ENCODE data around the gene IFT52. TPM values are rescaled to one million over a fixed set of nuclear protein-coding genes. Genes with fewer than 3 reads are reported as not detected.
"Not testable (repeated sequence)": the region's sequence is repeated elsewhere in the genome, so short reads cannot be mapped to it uniquely, and the experiment has no call there.

Gene IFT52
- total RNA-seq, 2 donors from 2014 or later = 26.7 to 30.1 TPM

DNA sequence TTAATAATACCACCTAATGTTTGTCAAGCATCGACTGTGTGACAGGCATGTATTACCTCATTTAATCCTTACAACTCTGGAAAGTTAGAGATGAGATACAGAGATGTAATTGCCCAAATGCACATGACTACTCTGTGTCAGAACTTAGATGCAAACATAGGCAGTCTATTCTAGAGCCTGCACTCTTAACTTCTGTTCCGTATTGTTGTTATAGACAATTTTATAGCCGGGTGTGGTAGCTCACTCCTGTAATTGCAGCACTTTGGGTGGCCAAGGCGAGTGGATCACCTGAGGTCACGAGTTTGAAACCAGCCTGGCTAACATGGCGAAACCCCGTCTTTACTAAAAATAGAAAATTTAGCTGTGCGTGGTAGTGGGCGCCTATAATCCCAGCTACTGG, 15.0 kb downstream of the IFT52 start:
- no peak for DNase-seq (ENCODE audit: low spot score)
- intact Hi-C loops (cut with DNase I) = no loop called here

DNA sequence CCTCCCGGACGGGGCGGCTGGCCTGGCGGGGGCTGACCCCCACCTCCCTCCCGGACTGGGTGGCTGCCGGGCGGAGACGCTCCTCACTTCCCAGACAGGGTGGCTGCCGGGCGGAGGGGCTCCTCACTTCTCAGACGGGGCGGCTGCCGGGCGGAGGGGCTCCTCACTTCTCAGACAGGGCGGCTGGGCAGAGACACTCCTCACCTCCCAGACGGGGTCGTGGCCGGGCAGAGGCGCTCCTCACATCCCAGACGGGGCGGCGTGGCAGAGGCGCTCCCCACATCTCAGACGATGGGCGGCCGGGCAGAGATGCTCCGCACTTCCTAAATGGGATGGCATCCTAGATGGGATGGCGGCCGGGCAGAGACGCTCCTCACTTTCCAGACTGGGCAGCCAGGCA, 16.5 kb downstream of the IFT52 start:
- DNase-seq (ENCODE audit: low spot score); intact Hi-C loops (cut with DNase I): not testable (repeated sequence)

GRCh38 chr20:43631598-43631997, 40.9 kb downstream of the IFT52 start:
- no peak for DNase-seq (ENCODE audit: low spot score)
- intact Hi-C loops (cut with DNase I) = no loop called here

DNA sequence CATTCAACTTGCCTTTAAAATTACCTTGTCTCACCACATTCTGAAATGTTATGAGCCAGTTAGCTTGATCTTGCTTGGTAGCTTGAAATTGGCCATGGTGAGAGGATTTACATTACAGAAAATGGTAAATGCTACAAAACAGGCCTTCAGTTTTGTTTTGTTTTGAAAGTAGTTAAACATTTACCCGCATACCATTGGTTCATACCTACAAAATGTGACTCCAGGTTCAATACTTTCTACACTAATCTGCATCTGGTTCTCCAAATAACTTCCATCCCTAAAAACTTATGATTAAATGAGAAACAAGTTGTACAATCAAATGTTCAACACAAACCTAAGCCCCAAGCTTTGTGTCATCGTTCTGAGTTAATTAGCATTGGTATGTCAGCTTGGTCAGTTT, 45.7 kb downstream of the IFT52 start:
- no peak for DNase-seq (ENCODE audit: low spot score)
- intact Hi-C loops (cut with DNase I) = no loop called here

DNA sequence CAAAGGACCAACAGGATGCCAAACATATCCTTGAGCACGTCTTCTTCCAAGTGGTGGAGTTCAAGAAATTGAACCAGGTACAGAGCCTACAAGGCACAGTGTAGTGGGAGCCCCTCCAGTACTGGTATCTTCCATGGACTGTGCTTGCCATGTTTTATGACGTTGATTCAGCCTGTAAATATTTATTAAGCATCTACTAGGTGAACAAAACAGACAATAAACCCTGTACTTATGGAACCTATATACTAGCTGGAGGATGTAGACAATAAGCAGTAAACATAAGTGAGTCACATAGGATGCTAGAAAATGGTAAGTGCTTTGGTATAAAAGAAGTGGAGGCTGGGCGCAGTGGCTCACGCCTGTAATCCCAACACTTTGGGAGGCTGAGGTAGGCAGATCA, 51.8 kb downstream of the IFT52 start:
- DNase-seq (ENCODE audit: low spot score) = no peak
- intact Hi-C loops (cut with DNase I) = no loop called here

- intact Hi-C loops (cut with DNase I) = no loop called here
- DNase-seq (ENCODE audit: low spot score) = no peak
Observed at GRCh38 chr20:43650997-43651525, 60.3 kb downstream of the IFT52 start.

- intact Hi-C loops (cut with DNase I) = not testable (repeated sequence)
- DNase-seq (ENCODE audit: low spot score) = peak; percentile 26
Observed at GRCh38 chr20:43651650-43652184, 61.0 kb downstream of the IFT52 start.

GRCh38 chr20:43653966-43654365, 63.2 kb downstream of the IFT52 start:
- intact Hi-C loops (cut with DNase I) = no loop called here
- DNase-seq (ENCODE audit: low spot score) = peak; percentile 1

GRCh38 chr20:43655176-43655575, 64.4 kb downstream of the IFT52 start:
- peak; percentile 2 for DNase-seq (ENCODE audit: low spot score)
- intact Hi-C loops (cut with DNase I) = not testable (repeated sequence)

DNA sequence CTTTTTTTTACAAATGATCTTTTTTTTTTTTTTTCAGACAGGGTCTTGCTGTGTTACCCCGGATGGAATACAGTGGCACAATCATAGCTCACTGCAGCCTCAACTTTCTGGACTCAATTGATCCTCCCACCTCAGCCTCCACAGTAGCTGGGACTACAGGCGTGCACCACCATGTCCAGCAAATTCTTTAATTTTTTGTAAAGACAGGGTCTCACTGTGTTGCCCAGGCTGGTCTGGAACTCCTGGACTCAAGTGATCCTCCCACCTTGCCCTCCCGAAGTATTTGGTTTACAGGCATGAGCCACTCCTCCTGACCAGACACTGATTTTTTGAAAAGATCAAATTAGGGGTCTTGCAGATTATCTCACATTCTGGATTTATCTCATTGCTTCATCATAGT, 65.2 kb downstream of the IFT52 start:
- peak; percentile 5 for DNase-seq (ENCODE audit: low spot score)
- intact Hi-C loops (cut with DNase I) = no loop called here

DNA sequence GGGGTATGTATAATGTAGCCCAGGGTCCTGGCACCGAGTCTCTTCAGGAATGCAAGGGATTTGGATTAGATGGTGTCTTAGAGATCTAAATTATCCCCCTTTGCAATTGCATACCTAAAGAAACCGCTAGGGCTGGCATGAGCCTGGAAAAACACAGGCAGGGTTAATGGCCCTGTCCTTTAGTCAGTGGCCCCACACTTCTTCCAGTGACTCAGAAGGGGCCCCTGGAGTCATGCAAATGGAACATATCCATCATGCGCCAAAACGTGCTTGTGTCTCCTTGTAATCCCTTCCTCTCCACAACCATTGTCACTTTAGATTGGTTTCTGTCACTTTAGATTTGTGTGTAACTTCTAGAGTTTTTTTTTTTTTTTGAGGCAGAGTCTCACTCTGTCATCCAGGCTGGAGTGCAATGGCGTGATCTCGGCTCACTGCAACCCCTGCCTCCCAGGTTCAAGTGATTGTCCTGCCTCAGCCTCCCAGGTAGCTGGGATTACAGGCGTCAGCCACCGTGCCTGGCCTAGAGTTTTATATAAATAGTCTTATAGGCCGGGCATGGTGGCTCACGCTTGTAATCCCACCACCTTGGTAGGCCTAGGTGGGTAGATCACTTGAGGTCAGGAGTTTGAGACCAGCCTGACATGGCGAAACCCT, 67.5 kb downstream of the IFT52 start:
- intact Hi-C loops (cut with DNase I) = no loop called here
- DNase-seq (ENCODE audit: low spot score) = peak; percentile 50

DNA sequence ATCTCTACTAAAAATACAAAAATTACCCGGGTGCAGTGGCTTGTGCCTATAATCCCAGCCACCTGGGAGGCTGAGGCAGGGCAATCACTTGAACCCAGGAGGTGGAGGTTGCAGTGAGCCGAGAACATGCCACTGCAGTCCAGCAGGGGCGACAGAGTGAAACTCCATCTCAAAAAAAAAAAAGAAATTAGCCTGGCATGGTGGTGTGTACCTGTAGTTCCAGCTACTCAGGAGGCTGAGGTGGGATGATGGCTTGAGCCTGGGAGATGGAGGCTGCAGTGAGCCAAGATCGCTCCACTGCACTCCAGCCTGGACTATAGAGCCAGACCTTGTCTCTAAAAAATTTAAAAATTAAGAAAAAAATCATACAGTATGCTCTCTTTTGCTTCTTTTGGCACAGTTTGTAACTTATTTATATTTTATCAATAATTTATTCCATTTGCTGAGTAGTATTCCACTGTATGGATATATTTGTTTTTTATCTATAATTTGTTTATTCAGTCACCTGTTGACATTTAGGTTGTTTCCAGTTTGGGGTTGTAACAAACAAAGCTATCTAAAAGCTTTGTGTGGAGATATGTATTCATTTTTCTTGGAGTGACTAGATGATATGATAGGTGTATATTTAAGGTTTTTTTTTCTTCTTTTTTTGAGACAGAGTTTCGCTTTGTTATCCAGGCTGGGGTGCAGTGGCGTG, 68.1 kb downstream of the IFT52 start:
- DNase-seq (ENCODE audit: low spot score) = peak; percentile 23
- intact Hi-C loops (cut with DNase I) = no loop called here

DNA sequence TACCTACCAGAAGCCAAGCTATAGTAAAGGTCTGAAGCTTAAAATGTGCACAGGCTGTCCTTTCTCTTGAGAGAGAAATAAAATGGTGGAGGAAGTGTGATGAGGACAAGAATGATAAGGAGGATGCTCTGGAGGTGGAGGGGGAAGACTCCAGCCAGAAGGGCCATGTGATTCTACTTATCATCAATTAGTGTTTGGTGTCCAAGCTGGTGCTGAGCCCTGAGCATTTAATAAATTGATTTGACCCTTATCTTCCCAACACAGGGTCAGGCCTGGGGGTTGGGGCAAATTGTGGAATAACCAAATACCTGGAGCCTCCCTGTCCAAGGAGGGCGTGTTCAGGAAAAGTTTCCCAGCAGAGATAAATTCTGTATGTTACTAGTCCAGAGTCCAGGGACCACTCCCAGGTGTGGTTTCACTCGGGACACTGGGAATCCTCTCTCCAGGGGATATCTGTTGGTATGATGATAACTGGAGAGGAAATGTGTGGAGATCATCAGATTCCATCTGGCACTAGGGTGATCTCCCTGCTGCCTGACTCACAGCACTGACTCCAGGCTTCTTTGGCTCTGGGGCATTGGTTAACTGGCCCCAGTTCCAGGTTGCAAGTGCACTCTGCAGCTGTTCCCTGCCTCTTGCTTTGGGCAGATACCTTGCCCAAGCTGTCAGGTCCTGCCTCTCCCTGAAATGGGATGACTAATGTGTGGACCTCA, 72.4 kb downstream of the IFT52 start:
- peak; percentile 36 for DNase-seq (ENCODE audit: low spot score)
- intact Hi-C loops (cut with DNase I) = no loop called here

DNA sequence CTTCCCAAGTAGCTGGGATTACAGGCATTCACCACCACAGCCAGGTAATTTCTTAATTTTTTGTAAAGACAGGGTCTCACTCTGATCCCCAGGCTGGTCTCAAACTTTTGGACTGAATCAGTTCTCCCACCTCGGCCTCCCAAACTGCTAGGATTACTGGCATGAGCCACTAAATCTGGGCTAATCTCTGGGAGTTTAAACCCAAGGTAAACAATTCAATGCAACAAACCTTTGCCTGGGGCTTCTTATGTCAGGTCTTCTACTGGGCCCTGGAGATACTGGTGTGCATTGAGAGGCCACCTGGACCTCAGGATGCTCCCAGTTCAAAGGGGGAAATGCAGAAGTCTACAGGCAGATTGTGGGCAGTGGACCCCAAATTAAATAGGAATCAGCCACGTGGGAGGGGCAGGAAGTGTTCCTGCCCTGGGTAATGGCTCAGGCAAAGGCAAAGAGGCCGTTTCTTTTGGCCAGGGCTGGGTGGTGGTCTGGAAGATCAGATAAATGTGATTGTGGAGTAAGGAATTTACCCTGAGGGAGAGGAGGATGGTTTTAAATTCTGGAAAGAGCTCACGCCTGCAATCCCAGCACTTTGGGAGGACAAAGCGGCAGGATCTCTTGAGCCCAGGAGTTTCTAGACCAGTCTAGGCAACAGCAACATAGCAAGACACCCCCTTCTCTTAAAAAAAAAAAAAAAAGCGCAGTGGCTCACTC, 74.9 kb downstream of the IFT52 start:
- DNase-seq (ENCODE audit: low spot score) = peak; percentile 23
- intact Hi-C loops (cut with DNase I) = loop anchor here in 1 of 2 donors (5.0 kb wide), 1 partner anchor 52 kb away; no protein-coding TSS in a partner anchor

DNA sequence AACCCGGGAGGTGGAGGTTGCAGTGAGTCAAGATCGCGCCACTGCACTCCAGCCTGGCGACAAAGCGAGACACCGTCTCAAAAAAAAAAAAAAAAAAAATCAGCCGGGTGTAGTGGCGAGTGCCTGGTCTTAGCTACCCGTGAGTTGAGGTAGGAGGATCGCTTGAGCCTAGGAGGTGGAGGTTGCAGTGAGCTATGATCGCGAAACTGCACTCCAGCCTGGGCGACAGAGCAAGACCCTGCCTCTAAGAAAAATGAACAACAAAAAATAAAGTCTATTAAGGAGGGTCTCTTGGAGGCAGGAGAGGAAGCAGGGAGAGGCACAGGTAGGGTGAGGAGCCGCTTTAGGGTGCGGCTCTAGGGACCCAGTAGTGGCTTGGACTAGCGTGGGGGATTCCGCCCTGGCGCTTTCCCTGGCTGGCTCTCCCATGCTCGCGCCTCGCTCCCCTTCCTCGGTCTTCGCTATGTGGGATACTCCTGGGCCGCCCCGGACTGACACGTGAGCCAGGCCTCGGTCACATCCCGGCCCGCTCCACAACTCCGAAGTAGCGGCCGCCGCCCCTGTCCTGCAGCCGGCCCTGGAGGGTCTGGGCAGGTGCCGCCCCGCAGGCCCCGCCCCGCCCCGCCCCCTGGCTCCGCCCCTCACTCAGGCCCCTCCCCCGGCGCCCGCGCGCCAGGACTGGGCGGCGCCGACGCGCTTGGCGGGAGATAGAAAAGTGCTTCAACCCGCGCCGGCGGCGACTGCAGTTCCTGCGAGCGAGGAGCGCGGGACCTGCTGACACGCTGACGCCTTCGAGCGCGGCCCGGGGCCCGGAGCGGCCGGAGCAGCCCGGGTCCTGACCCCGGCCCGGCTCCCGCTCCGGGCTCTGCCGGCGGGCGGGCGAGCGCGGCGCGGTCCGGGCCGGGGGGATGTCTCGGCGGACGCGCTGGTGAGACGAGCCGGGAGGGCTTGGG, 75.9 kb downstream of the IFT52 start, which contains the start of gene MYBL2:
Gene MYBL2 (plus strand): TSS at position 739 of the 953 bp plus-strand sequence. CDS start 170 bp downstream, at position 909.
- DNase-seq (ENCODE audit: low spot score) = peak; percentile 87

DNA sequence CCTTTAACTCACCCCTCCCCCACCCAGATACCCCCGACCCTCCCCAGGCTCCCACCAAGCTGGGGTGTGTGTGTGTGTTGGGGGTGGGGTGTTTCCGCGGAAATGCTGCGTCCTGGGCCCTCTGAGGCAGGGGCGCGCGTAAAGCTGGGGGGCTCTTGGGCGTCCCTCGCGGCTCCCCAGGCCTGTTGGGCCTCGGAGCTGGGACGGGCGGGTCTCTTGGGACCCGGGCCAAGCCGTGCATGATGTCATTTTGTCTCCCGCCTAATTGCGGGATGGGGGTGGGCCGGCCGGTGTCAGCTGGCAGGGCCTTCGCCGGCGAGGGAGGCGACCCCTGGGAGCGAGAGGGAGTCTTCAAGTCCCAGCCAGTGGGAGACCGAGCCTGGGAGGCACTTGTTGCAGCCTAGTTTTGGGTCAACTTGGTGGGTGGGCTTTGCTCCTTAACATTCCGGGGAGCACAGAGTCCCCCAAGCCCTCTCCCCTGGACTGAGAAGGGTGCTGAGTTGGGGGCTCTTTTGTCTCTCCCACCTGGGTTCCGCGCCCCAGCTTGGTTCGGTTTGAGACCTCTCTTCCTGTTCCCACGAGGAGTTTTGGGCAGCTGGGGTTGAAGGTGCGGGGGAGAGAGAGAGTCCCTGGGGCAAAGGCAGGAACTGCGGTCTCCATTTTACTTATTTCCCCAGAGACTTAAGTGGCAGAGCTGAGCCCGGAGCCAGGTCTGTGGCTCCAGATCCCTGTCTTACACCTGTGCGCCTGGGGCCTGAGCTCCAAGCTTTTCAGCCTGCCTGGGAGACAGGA, 76.8 kb downstream of the IFT52 start:
- DNase-seq (ENCODE audit: low spot score) = no peak
- intact Hi-C loops (cut with DNase I) = loop anchor here in 1 of 2 donors (5.0 kb wide), 1 partner anchor 50 kb away; no protein-coding TSS in a partner anchor

More for the DNA sequence above, 75.9 kb downstream of the IFT52 start, which contains the start of gene MYBL2:
- intact Hi-C loops (cut with DNase I) = loop anchor here in 1 of 2 donors (5.0 kb wide), 1 partner anchor 51 kb away; no protein-coding TSS in a partner anchor

GRCh38 chr20:43669332-43669731, 78.6 kb downstream of the IFT52 start:
- intact Hi-C loops (cut with DNase I) = loop anchor here in 1 of 2 donors (5.0 kb wide), 1 partner anchor 48 kb away; no protein-coding TSS in a partner anchor
- no peak for DNase-seq (ENCODE audit: low spot score)
